HG03095 (cell line): Measurements from ENCODE around the gene IFI44L.
A peak's percentile ranks its signal among the peaks of the same experiment; 100 is the strongest.

Experiments used
- ATAC-seq: cut with Tn5 transposase; IDR thresholded peaks from one replicate; pipeline ENCODE4 v1.9.1; 2021; ENCODE audit warnings: moderate library complexity; ENCODE audit not compliant: unreplicated experiment

IFI44L gene

GRCh38 chr1:78619803-78620579 is at the start of gene IFI44L:
IFI44L (plus strand) TSS chr1:78620448; CDS start chr1:78627916, 7,468 bp downstream.
- ATAC-seq, result peak; percentile 32

- no peak for ATAC-seq
Measured at GRCh38 chr1:78570539-78570938, 49.7 kb upstream of the IFI44L start.

- no peak for ATAC-seq
Measured at GRCh38 chr1:78577257-78578100, 42.8 kb upstream of the IFI44L start.

- no peak for ATAC-seq
Measured at GRCh38 chr1:78586572-78586971, 33.7 kb upstream of the IFI44L start.

- no peak for ATAC-seq
Measured at GRCh38 chr1:78587211-78587610, 33.0 kb upstream of the IFI44L start.

GRCh38 chr1:78591971-78592370 is 28.3 kb upstream of the IFI44L start:
- no peak for ATAC-seq

GRCh38 chr1:78599294-78599693 is 21.0 kb upstream of the IFI44L start:
- ATAC-seq, result no peak

- no peak for ATAC-seq
Measured at GRCh38 chr1:78601068-78601467, 19.2 kb upstream of the IFI44L start.

GRCh38 chr1:78603206-78603605 is 17.0 kb upstream of the IFI44L start:
- no peak for ATAC-seq

- no peak for ATAC-seq
Measured at GRCh38 chr1:78604643-78605042, 15.6 kb upstream of the IFI44L start.

GRCh38 chr1:78606274-78606673 is 14.0 kb upstream of the IFI44L start:
- no peak for ATAC-seq

GRCh38 chr1:78607334-78607927 is 12.8 kb upstream of the IFI44L start:
- no peak for ATAC-seq

- ATAC-seq, result no peak
Measured at GRCh38 chr1:78607944-78608343, 12.3 kb upstream of the IFI44L start.

- peak; percentile 42 for ATAC-seq
Measured at GRCh38 chr1:78617615-78618026, 2.6 kb upstream of the IFI44L start.

GRCh38 chr1:78619032-78619431 is 1.2 kb upstream of the IFI44L start:
- ATAC-seq, result no peak

GRCh38 chr1:78619446-78619802 is 824 bp upstream of the IFI44L start:
- ATAC-seq, result peak; percentile 14

- ATAC-seq, result no peak
Measured at GRCh38 chr1:78620666-78621065, 418 bp downstream of the IFI44L start.

- ATAC-seq, result no peak
Measured at GRCh38 chr1:78622548-78622947, 2.3 kb downstream of the IFI44L start.

GRCh38 chr1:78624035-78624434 is 3.8 kb downstream of the IFI44L start:
- no peak for ATAC-seq

GRCh38 chr1:78627321-78627720 is 7.1 kb downstream of the IFI44L start:
- no peak for ATAC-seq

GRCh38 chr1:78630600-78630999 is 10.4 kb downstream of the IFI44L start:
- ATAC-seq, result no peak

GRCh38 chr1:78633209-78633608 is 13.0 kb downstream of the IFI44L start:
- no peak for ATAC-seq
